Uterus (tissue), 2 donors: ENCODE results near the gene YOD1.

Experiments used
- POLR2A ChIP-seq, 2 donors: fragments of 450-650 bp; IDR thresholded peaks; one replicate each; pipeline ENCODE4 v1.6.1; 2016; ENCODE audit warnings: antibody characterized with exemption in 2 of 2, mild to moderate bottlenecking in 1 of 2, moderate library complexity in 1 of 2
- TF ChIP-seq, protein P1 (sequence below), 4 experiments: fragments of 200-600 bp in 2 of 4; fragments of 450-650 bp in 2 of 4; sonication (generic) in 2 of 4; IDR thresholded peaks; one replicate each; pipeline ENCODE4 v1.5.1; 2016 to 2019; ENCODE audit warnings: antibody characterized with exemption in 4 of 4, mild to moderate bottlenecking in 2 of 4, moderate library complexity in 1 of 4

DNA sequence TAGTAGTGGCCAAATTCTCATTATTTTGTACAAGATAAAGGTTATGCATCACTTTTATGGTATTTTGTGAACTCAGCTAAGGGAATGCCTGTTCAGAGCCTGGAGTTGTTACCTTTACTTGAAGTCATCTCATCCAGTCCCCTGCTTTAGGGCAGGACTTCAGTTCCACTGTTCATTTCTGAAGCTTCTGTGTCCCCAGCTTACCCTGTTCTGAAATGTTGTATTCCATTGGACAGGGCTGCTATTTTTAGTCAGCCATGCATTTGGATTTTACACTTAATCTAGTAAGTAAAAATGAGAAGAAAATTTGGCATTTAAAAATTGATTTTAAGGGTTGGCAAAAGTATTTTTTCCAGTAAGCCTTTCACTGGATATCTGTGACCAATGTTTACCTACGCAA is 26.0 kb upstream of the YOD1 start:
- TF ChIP-seq, protein P1, sequence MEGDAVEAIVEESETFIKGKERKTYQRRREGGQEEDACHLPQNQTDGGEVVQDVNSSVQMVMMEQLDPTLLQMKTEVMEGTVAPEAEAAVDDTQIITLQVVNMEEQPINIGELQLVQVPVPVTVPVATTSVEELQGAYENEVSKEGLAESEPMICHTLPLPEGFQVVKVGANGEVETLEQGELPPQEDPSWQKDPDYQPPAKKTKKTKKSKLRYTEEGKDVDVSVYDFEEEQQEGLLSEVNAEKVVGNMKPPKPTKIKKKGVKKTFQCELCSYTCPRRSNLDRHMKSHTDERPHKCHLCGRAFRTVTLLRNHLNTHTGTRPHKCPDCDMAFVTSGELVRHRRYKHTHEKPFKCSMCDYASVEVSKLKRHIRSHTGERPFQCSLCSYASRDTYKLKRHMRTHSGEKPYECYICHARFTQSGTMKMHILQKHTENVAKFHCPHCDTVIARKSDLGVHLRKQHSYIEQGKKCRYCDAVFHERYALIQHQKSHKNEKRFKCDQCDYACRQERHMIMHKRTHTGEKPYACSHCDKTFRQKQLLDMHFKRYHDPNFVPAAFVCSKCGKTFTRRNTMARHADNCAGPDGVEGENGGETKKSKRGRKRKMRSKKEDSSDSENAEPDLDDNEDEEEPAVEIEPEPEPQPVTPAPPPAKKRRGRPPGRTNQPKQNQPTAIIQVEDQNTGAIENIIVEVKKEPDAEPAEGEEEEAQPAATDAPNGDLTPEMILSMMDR (IDR thresholded peaks at IDR 0.05), result no peak
- no peak for TF ChIP-seq POLR2A (IDR thresholded peaks at IDR 0.05)
